Hematopoietic multipotent progenitor cell treated with erythropoietin and hydrocortisone succinate and interleukin-3 and kit ligand, for 17 days (in vitro differentiated cells): Measurements from ENCODE around the gene GIPC3.
"Not testable (repeated sequence)": the region's sequence is repeated elsewhere in the genome, so short reads cannot be mapped to it uniquely, and the experiment has no call there.

Experiments
- DNase-seq: peaks from one replicate; pipeline ENCODE4 v3.0.0-alpha.2; 2015; ENCODE audit warnings: low spot score

GIPC3 gene

DNA sequence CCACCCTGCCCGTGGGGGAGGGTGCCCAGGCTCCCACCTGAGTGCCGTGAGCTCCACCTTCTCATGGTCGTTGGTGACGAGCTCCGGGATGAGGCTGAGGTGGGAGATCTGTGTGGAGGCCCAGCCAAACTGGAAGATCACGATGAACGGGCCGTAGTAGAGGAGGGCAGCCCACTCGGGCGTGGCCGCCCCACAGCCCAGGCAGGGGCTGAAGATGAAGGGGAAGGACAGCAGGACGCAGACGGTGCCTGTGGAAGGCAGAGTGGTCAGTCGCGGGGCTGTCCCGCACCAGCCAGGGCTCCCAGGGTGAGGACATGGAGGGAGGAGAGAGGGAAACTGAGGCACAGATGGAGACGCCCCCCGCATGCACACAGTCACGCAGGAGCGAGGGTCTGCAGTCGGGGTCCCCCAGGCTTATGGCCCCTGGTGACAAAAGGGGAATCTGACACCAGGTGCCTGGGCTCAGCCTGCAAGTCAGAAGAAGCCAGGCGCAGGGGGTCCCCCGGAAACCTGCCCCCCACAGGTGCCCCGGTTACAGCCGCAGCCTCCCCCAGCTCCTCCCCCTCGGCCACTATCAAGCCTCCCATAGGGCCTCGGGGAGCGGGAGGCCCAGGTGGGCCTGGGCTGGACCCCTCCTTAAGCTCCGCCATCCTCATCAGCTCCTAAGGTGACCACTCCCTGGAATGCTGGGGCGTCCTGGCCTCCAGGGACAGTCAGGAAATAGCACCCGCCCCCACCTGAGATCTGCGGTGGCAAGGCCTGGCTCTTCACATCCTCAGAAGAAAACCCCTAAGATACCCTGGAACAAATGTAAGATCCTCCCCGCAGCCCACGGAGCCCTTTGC, 34.1 kb upstream of the GIPC3 start:
- no peak for DNase-seq

DNA sequence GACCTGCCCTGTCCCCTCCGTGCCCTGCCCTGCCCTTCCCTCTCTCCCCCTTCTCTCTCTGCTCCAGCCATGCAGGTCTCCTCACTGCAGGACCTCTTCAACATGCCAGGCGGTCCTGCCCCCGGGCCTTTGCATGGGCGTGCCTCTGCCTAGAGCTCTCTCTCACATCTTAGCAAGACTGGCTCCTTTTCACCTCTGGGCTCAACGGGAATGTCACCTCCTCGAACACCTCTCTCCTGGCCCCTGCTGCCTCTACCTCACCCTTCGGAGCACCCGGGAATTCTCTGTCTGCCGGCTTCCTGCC, 33.5 kb upstream of the GIPC3 start:
- no peak for DNase-seq

DNA sequence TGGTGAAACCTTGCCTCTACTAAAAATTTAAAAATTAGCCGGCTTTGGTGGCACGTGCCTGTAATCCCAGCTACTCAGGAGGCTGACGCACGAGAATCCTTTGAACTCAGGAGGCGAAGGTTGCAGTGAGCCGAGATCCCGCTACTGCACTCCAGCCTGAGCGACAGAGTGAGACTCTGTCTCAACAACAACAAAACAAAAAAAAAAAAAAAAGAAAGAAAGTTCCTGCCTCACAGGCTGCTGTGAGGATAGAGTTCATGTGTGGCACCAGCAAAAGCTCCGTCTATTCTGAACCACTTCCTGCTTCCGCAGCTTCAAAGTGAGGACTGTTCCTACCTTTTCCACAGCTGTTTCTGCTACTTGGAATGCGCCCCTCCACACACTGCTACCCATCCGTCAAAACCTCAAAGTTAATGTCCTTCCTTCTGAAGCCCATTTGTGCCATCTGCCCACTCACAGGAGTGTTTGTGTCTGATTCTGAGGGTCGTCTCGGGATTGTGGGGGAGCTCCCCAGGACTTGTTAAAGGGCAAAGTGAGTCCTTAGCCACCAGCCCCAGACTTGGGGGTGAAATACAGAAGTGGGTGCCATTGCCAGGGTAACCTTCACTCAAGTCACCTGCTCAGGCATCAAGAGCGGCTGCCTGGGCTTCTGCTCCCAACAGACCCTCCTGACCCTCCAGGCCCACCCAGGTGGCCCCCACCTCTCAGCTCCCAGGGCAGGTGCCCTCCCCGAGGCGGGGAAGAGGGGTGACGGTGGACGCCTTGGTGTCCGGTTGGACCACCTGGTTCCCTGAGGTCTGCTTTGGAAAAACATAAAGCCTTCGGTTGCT, 30.8 kb upstream of the GIPC3 start:
- DNase-seq = no peak

DNA sequence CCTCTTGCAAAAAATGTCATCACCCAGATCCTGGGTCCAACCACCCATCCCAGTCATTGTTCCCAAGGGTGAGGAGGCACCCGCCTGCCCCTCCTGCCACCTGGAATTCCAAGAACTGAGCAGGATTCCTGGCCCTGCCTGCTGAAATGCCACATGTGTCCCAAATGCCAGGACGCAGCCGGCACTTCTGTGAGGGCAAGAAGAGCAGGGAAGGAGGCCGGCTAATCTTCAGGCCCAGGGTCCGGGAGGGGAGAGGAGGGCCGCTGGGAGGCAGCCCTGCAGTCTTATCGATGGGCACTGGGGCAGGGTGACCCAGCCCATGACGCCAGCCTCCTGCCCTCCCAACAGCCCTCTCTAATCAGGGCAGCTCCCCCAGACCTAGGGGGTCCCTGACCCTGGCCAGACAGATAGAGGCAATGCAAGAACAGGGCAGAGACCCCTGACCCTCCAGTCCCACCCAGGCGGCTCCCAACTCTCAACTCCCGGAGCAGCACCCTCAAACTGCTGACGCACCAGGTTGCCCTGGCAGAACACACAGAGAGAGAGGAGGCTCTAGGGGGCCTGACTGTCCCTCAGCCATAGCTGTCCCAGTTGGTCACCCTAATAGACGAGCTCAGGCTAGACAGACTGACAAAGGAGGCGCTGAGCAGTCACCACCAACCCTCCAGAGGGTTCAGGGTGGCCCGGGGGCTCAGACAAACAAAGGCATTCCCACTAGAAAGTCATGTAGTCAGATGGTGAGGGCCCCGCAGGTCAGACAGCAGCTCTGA, 29.4 kb upstream of the GIPC3 start:
- DNase-seq = peak; percentile 44

DNA sequence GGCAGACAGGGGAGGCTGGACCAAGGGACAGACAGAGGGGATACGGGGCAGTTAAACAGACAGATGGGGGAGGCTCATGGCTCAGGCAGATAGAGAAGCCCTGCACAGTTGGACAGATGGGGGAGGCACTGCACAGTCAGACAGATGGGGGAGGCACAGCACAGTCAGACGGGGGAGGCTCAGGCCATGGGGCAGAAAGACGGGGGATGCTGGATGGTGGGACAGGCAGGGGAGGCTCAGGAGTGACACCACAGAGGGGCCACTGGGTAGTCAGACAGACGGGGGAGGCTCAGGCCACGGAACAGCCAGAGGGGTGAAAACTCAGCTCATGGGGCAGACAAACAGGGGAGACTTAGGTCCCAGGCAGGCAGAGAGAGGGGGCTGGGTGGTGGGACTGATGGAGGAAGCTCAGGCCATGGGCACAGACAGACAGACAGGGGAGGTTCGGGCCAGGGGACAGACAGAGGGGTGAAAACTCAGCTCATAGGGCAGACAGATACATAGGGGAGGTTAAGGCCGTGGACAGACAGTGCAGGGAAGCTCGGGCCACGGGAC, 28.8 kb upstream of the GIPC3 start:
- no peak for DNase-seq

DNA sequence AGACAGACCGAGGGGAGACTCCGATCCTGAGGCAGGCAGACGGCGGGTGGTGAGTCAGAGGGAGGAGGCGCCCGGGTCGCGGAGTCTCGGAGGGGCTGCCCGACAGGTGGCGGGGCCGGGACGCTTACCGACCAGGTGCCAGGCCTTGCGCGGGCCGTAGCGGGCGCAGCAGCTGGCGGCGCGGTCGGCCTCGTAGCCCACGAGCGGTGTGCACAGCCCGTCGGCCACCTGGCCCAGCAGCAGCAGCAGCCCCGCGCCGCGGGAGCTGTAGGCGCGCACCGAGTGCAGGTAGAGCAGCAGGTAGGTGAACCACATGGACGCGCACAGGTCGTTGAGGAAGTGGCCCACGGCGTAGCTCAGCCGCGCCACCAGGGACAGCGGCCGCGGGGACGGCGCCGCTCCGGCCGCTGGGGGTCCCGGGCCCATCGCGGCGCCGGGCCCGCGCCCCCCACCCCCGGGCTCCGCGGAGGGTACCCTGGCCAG, 28.3 kb upstream of the GIPC3 start:
- DNase-seq = peak; percentile 33

DNA sequence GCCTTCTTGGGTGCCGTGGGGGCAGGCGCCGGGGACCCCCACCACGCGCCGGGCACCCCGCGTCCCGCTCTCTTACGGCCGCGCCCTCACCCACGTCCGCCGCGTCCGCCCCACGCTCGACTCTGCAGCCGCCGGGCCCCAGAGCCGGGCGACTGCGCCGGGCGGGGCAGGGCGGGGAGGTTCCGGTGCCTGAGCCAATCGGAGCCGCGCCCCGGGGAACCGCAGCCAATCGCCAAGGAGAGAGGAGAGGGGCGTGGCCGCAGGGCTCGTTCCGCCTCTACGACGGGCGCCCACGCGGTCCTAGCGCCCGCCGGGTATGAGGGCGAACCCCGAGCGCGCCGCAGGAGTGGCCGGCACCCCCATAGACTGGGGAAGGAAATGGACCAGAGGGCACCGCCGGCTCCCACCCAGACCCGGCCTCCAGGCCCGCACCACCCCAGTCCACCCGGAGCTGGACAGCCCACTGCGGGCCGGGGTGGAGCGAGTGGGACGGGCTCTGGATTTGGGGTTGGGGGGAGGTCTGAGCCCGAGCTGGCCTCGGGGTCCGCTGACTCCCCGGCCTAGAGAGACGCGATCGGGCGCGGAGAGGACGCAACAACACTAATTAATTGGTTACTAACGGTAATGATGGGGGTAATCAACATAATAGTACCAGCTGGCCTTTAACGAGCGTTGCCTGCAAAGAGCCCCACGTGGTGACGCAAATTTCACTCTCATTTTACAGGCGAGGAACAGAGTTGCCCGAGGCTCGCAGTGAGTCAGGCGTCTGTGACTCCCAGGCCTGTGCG, 27.6 kb upstream of the GIPC3 start, which contains the start of gene MFSD12:
Gene MFSD12, minus strand, starts transcription at position 126 of the 788 bp plus-strand sequence. CDS start 183 bp downstream, outside the sequence.
- peak; percentile 95 for DNase-seq

DNA sequence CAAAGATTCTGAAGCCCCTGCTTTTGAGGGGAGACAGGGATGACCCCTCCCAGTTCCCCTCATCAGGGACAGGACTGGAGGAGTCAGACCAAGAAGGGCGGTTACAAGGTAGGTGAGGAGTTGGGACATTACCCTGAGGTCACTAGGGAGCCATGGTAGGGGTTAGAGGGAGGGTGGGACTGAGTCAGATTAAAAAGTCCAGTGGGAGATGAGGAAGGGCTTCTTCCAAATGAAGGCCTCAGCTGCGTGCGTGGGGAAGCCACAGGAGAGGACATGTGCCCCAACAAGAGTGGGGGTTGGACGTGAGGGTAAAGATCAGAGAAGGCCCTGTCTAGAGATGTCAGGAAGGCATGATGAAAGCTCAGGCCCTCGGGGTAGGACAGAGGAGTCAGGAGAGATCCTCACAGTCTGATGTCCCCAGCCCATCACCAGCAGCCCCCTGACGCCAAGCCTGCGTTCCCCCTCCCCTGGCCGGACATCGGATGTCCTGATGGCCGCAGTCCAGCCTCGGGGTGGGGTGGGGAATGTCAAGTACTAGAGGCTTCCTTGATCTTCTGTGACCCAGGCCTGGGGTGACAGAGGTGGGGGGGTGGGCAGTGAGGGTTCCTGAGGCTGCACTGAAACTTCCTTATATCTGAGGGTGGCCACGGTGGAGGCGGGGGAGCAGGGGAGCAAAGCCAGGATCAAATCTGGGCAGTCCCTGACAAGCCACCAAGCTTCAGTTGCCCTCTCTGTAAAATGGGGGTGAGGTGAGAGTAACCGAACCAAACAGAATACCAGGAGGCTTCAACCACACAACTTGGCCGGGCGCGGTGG, 21.4 kb upstream of the GIPC3 start:
- no peak for DNase-seq

DNA sequence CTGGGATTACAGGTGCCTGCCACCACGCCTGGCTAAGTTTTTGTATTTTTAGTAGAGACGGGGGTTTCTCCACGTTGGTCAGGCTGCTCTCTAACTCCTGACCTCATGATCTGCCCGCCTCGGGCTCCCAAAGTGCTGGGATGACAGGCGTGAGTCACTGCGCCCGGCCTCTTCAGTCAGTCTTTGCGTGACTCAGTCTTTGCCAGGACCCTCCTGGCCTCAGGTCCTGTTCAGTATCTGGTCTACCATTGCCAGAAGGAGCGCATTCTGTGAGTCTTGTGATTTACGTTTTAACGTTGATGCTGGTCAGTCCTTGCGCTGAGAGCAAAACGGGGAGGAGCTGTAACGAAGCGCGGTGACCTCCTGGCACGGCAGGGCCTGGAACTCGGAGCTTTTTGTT, 20.1 kb upstream of the GIPC3 start:
- DNase-seq = no peak

DNA sequence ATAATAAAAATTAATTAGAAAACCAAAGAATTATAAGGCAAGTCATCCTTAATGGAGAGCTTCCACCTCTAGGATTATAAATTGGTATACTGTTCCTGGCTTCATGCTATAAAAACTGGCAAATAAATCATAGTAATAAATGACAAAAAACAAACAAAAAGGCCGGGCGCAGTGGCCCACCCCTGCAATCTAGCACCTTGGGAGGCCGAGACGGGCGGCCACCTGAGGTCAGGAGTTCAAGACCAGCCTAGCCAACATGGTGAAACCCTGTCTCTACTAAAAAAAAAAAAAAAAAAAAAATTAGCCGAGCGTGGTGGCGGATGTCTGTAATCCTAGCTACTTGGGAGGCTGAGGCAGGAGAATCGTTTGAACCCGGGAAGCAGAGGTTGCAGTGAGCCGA, 15.2 kb upstream of the GIPC3 start:
- DNase-seq = not testable (repeated sequence)

DNA sequence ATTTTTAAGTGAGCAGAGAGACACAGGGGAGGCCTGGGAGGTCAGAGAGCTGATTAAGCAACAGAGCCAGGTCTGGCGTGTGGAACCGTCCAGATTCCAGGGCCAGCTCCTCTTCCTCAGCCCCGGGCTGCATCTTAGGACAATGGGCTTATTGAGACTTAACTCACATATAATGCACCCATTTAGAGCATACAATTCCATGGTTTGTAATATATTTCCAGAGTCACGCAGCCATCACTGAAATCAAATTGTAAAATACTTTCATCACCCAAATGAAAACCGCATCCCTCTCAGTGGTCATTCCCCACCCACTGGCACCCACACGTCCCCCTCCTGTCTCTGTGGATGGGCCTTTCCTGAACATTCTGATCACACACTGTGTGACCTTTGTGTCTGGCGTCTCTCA, 14.7 kb upstream of the GIPC3 start:
- no peak for DNase-seq

DNA sequence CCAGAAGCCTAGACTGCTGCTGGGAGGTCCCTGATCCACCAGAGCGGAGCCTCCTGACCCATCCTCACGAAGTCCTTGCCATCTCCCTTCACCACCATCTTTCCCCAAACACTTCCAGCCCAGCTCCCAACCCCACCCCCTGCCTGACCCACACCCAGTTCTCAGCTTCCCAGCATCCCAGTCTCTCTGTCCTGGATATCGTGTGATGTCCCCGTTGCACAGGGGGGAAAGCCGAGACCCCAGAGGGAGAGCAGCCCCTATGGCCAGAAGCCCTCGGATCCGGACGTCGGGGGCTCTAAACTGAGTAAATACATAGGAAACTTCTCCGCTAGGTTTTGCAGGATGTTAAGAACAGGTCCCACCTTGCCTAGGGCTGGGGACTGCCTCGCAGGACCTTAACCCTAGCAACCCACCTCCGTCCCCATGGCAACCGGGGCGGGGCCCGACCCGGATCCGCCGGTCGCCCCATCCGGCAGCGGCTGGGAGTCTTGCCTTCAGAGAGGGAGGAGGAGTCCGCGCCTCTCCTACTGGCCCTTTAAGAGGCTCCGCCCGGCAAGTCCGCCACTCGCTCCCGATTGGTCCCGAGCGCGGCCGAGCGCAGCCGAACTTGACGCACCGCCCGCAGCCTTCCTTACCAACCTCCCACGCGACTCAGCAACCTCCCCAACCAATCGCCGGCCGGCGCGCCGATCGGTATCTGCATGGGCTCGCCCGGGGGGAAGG, 13.0 kb upstream of the GIPC3 start:
- DNase-seq = peak; percentile 99

DNA sequence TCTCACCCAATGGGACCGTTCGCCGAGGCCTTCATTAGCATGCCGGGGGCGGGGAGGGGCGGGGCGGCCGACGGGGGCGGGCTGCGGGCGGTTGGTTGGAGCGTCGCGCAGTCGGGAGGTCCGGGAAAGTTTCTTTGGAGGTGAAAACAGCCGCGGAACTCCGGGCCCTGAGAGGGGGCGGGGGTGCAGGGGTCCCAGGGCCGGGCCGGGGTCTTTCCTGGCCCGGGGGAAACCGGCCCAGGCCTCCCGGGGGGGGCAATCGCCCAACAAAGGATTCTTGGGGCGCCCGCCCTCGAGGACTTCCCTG, 12.5 kb upstream of the GIPC3 start, which contains the start of gene HMG20B:
Gene HMG20B, plus strand, starts transcription at position 90 of the 307 bp plus-strand sequence. CDS start 366 bp downstream, outside the sequence.
- DNase-seq = no peak

DNA sequence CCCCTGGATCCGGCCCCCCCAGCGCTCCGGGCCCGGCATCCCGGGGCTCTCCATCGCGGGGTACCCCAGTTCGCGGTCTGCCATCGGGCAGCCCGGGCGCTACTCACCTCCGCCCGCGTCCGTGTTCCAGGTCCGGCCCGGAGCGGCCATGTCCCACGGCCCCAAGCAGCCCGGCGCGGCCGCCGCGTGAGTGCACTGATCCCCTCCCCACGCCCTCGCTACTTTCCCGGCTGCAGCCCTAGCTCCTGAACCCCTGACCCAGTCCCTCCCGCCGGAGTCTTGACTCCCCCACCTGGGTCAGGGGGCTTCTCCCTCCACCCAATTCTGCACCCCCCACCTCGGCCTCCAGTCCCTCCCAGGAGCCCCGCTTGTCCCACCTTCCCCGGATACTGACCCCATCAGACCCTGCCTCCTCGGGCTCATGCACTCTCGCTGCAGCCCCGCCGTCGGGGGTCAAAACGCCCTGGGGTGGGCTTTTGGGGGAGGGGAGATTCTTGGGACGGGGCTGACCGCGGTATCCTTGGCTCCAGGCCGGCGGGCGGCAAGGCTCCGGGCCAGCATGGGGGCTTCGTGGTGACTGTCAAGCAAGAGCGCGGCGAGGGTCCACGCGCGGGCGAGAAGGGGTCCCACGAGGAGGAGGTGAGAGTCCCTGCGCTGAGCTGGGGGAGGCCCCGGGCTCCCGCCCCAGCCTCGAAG, 12.0 kb upstream of the GIPC3 start:
- no peak for DNase-seq

DNA sequence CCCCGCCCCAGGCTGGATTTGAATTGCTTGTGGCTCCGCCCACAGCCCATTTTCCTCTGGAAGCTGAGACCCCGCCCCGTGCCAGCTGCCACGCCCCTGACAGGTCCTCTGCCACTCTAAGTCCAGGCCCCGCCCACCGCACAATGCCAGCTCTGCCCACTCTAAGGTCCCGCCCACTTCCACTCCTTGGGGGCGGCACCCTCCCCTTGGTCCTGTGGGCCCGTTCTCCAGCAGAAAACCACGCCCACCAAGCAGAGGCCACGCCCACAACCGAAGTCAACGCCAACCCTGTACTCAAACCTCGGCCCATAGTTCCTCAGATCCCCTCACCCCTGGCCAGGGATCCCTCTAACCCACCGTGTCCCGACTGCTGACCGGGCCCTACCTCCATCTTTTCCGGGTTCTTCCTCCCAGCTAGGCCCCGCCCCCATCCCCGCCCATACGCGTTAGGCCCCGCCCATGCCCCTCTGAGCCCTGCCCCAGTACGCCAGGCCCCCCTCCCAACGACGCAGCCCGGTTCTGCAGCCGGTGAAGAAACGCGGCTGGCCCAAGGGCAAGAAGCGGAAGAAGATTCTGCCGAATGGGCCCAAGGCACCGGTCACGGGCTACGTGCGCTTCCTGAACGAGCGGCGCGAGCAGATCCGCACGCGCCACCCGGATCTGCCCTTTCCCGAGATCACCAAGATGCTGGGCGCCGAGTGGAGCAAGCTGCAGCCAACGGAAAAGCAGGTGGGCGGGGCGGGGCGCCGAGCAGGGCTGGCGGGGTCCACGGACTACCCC, 11.2 kb upstream of the GIPC3 start:
- DNase-seq = peak; percentile 93

DNA sequence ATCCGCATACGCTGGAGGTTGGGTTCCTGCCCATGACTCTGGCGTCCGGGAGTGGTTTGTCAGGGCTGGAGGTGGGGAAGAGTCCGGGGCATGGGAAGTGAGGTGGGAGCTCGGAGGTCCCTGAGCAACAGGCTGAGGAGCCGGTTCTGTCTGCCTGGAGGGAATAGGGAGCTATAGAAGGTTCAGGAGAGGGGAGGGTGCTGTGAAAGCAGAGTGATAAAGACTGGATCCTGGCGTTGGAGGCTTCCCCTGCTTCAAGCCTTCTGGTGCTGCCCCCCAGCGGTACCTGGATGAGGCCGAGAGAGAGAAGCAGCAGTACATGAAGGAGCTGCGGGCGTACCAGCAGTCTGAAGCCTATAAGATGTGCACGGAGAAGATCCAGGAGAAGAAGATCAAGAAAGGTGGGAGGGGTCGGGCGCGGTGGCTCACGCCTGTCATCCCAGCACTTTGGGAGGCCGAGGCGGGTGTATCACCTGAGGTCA, 10.0 kb upstream of the GIPC3 start:
- peak; percentile 37 for DNase-seq

DNA sequence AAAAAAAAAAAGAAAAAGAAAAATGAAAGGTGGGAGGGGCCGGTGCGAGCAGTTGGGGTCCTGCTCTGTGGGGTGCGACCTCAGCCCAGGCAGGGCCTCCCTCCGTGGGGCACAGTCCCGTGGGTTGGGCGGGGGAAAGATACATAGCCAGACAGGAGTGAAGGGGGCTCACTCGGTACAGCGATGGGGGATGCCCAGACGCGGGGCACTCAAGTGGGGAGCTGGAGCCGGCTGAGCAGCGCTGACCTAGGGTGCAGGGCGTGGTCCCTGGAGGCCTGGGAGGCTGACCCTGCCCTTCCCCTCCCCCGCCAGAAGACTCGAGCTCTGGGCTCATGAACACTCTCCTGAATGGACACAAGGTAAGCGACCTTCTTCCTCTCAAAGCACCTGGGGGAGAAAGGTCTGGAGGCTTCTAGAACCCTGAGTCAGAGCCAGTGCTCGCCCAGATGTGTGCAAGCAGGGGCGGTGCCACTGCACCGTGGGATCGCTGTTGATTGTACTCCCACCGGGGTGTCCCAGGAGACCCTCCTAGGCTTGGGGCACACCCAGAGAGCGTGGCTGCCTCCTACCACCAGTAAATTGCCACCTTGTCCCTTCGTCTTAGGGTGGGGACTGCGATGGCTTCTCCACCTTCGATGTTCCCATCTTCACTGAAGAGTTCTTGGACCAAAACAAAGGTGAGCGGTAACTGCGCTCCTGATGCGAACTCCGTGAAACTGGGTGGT, 9.2 kb upstream of the GIPC3 start:
- DNase-seq = no peak
